Inferior parietal cortex (tissue), 1 donor: ENCODE results near the gene BIRC2.
A peak's percentile ranks its signal among the peaks of the same experiment; 100 is the strongest.

Experiments used
- DNase-seq: peaks from one replicate; pipeline ENCODE4 v3.0.0-alpha.2; 2016; ENCODE audit errors: extremely low spot score

BIRC2 gene

DNA sequence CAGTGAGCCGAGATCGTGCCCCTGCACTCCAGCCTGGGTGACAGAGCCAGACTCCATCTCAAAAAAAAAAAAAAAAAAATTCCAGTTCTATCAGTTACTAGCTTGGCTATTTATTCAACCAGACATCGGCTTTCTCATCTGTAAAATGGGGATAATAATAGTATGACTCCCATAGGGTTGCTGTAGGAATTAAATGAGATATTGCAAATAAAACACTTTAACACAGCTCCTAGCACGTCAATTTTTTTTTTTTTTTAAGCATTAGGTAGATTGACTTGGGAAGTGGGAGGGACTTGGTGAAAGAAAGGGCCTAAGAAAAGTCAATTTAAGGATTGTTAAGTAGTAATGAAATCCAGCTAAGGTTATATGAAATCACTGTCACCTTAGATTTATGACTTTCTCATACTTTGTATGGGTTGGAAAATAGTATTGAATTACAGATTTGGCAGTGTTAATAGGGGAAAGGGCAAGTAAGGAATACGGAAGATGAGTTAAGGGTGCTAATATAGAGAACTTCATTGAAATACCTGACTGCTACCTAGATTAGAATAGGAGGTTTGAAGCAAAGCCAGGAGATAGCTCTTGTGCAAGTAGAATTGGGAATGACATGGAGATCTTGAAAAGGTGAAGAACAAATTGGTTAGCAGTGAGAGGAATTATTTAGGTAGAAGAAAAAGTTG, 28.8 kb downstream of the BIRC2 start:
- DNase-seq = no peak

DNA sequence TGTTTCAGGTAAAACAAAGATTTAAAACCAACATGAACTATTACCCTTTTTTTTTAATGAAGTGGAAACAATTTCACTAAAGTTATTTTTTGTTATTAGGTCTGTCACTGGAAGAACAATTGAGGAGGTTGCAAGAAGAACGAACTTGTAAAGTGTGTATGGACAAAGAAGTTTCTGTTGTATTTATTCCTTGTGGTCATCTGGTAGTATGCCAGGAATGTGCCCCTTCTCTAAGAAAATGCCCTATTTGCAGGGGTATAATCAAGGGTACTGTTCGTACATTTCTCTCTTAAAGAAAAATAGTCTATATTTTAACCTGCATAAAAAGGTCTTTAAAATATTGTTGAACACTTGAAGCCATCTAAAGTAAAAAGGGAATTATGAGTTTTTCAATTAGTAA, 30.9 kb downstream of the BIRC2 start:
- no peak for DNase-seq

DNA sequence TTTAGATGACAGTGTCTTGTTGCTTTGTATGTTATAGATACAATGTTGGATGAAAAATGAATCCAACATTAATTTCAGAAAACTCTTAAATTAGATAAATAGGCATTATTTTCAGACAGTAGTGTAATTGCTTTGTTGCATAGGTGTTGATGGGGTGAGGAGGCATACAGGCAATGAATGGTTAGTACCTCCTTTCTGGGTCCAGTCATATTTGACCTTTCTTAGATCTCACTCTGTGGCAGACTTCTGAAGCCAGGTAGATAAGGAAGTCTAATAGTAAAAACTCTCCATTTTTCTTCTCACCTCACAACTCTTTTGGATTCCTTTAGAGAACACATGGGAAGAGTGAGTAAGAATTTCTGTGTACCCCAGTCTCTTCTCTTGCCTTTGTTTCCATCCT, 31.8 kb downstream of the BIRC2 start:
- no peak for DNase-seq

DNA sequence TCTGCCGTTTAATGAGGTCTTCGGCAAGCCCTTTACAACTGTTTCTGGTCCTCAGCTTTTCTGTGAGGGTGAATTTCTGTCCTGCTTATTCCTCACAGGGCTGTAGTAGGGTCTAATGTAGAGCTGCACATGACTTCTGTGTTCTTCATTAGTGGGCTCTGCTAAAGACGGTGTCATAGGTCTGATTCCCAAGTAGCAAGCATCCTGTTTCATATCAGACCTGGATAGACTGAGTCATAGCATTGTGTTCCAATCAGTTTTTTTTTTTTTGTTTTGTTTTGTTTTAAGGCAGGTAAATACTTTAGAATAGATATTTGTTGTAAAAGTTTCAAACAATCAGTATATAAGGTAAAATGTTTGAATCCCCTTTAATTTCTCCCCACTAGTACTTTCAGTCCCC, 35.4 kb downstream of the BIRC2 start:
- no peak for DNase-seq

DNA sequence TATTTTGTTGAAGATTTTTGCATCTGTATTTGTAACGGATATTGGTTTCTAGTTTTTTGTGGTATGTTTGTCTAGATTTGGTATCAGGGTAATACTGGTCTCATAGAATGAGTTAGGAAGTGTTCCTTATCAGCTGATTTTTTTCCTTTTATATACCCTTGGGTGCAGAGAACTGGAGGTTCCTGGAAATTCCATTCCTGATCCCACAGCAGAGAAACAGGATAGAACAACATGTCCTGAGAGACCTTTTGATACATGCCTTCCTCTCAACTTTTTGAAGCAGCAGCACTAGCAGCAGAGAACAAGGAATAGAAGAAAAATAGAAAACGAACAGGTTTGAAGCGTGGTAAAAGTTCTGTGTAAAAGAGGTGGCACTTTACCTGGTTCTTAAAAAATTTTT, 36.8 kb downstream of the BIRC2 start:
- DNase-seq = no peak

DNA sequence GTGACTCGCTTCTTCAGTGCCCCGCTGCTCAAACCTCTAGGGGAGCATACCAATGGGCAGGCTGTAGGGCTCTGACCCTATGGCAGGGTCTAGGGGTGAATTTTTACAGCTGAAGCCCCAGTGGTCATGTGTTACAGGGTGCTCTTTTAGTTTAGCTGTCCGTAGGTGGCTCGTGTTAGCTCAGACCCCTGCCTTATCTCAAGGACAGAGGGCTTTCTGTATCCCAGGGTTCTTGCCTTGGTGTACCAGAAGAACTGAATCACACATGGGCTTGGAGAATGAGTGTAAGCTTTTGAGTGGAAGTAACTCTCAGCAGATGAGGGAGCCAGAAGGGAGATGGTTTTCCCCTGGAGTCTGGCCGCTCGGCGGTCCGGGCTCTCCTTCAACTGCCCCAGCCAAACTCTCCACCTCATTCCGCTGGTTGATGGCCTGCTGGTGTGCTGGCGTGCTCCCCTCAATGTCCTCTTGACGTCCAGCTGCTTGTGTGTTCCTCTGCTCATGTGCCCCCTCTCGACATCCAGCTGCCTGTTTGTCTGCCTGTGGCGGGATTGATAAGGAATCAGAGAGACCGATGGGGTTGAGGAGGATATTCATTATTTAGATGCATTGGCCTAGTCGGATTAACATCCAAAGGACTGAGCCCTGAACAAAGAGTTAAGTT, 37.5 kb downstream of the BIRC2 start:
- DNase-seq = no peak

DNA sequence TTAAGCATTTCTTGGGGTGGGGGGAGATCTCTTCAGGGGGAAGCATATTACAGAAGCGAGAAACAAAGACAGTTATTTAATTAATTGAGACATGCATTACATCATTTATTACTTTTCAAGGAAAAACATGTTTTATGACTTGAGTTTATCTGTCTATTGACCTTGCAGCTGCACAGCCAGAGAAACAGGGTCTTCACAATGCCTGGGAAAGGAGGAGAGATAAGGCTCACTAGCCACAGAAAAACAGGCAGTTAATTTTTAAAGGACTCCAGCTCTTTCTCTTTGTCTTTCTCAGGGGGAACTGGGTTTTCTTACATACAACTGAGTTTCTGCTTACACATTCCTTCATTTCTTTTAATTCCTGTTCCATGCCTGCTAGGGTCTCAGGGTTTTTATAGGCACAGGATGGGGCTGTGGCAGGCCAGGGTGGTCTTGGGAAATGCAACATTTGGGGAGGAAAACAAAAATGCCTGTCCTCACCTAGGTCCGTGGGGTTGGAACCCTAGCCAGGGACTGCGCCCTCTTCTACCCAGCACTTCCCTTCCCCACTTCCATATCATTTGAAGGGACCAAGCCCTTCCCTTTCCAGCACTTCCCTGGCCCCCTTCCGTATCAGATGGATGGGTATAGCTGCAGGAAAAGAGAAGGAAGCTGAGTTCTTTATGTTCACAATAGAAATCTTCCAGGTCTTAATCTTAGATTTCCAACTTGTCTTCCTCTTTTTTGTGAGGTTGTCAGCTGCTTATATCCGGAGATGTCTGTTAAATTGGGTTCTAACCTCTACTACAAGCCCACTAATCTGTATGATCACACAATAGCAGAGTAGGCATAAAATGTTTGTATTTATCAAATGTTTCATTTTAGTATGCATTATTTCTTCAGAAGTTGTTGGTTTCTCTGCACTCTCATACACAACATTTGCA, 38.3 kb downstream of the BIRC2 start:
- no peak for DNase-seq

DNA sequence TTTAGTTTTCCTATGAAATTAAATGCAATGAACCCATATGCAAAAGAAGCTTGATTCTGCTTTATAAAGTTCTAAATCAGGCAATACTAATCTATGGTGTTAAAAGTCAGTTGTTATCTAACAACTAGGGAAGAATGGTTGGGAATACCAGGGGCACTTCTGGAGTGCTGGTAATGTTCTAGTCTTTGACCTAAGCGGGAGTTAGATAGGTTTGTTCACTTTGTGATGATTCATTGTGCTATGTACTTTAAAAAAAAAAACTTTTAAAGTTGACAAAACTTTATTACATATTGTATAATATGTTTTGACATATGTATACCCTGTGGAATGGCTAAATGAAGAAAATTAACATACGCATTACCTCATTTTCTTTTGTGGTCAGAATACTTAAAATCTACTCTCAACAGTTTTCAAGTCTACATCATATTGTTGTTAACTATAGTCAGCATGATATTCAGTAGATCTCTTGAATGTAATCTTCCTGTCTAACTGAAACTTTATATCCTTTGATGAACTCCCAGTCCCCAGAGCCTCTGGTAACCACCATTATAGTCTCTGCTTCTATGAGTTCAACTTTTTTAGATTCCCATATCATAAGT, 39.2 kb downstream of the BIRC2 start:
- DNase-seq = no peak

DNA sequence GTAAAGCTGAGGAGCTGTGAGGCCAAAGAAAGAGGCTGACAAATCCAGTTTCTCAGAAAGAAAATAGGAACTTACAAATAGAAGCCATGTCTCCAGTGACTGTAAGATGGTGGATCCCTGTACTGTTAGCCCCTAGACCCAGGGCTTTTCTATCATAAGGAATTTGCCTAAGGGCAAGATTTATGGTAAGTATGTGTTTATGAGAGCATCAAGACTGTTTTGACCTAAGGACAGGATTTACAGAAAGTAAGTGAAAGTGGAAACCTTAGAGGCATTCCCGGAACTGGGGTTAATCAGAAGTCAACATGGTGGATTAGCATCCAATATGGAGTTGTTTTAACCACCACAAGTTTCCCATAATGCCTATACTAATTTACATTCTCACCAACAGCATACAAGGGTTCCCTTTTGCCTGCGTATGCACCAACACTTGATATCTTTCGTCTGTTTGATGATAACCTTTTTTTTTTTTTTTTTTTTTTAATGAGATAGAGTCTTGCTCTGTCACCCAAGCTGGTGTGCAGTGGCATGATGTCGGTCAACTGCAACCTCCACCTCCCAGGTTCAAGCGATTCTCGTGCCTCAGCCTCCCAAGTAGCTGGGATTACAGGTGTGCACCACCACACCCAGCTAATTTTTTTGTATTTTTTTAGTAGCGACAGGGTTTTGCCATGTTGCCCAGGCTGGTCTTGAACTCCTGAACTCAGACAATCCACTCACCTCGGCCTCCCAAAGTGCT, 40.2 kb downstream of the BIRC2 start:
- DNase-seq = no peak

DNA sequence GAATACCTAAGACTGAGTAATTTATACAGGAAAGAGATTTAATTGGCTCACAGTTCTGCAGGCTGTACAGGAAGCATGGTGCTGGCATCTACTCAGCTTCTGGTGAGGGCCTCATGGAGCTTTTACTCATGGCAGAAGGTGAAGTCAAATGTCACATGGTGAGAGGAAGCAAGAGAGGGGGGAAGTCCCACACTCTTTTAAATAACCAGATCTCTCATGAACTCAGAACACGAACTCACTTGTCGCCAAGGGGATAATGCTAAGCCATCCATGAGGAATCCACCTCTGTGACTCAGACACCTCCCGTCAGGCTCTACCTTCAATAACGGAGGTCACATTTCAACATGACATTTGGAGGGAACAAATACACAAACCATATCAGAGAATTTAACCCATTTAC, 42.2 kb downstream of the BIRC2 start:
- no peak for DNase-seq

DNA sequence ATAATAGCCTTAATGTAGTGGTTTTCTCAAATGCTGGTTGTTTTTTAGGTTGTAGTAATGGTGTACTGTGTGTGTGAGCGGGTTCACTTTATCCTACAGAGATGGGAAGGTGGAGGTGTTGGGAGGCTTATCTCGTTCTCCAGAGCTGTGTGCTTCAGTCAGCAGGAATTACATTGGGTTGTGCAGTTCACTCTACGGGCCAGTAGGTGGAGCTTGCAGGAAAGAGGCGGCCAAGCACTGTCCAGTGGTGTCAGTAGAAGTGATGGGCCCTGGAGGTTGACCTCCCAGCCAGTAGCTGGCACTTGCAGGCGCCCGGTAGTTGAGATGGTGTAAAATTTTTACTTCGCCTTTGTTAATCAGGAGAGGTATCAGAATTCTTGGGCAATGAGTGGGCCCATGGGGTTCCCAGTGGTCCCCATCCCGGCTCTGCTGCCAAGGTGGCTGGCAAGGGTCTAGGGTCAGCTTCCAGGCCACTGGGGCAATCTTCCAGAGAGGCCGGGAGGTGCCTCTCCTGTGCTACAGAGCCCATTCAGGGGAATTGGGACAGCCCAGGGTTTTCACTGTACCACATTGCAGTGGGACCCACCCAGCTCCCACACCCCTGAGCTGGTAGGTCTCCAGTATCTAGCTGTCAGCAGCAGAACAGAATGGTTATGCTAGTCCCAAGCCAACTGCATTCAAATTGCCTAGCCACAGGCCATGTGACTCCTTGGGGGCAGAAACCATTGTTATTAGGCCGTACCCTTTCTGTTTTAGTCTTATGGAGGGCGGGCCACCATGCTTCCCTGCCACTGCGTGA, 43.9 kb downstream of the BIRC2 start:
- DNase-seq = peak; percentile 77

DNA sequence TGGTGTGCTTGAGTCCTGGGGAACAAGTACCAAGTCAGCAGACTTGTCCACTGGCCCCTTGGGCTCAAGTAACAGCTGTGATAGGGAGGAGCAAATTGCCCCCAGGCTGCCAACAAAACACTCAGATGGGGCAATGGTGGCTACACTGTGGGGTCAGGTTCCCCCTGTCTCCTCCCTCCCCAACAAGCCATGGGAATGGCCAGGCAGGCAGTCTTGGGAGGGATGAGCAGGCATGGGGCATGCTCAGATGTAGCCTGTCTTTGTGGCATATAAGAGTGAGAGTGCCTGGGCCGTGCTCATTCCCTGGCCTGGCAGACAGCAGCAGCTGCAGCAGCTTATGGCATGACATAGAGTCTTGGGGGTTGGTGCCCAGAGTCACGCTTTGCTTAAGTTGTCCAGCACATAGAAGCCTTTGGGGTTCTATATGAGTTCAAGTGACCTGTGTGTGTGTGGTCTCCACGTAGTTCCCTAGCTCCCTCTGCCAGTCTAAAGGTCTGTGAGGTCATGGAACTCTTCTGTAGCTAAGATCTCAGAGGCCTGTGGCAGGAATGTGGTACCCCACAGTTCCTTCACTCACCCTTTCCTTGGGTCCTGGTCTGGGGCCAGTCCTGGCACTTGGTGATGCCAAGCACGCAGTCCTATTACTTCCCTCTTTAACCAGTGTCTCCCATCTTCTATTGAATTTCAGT, 44.7 kb downstream of the BIRC2 start:
- no peak for DNase-seq

DNA sequence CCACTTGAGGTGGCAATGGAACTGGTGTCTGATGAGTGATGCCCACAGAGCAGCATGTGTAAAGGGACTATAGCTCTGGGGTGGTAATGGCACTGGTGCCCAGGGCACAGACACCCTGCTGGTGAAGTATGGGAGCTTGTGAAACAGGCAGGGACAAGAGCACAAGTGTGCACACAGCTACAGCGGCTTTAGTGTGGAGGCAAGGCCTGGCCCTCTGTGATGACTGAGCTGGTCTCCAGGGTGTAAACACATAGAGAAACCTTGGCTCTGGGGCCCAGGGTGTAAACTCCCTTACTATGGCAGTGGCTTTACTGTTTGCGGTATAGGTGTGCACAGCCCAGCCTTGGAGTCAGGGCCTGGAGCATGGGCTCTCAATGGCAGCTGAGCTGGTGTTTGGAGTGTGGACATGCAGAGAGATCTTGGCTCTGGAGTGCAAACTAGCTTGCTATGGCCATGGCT, 46.3 kb downstream of the BIRC2 start:
- DNase-seq = no peak

DNA sequence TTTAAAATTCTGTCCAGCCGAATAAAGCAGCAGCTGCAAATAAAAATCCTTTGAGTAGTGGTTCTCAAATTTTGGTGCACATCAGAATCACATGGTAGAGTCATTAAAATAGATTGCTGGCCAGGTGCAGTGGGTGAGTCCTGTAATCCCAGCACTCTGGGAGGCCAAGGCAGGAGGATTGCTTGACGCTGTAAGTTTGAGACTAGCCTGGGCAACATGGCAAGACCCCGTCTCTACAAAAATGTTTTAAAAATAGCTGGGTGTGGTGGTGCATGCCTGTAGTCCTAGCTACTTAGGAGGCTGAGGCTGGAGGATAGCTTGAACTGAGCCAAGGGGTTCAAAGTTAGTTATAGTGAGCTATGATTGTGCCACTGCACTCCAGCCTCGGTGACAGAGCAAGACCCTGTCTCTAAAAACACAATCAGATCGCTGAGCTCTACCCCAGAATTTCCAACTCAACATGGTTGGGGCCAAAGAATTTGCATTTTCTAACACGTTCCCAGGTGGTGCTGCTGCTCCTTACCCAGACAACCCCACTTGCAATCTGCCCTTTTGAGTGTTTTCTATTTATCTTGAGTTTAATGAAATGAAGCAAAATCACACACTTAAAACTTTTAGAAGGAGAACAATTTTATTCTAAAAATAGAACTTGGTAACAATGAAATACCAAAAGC, 48.8 kb downstream of the BIRC2 start:
- DNase-seq = no peak

DNA sequence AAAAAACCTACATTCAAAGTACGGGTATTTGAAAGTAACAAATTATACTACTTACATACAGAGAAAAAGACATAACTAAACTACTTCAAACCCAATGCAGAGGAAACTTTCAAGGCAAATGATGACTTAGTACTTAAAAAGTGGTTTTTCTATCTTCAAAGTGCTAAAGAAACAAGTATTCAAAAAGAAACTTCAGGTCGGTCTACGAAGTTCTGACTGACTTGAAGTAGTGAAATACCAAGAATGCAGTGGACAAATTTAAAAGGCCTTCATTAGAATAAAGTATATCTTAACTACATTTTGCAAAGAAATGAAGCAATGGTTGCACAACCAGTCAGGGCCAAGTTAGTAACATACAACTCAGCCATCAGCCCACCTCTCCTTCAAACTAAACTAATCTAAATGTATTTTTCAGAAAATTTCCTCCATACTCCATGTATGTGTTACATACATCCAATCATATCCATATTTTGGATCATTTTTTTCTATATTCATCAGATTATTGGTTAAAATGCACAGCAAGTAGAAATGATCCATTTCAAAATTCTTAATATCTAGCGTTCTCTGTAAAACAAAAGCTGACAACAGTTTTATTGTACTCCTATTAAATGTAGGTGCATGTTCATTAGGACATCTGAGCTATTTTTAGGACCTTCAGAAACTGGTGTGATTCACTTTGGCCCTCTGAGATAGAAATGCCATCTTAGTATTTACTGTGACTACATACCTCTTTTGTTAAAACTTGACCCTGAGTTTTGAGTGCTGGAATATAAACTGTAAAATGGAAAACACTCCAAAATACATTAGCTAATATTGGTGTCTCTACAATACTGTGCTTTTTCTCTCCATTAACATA, 49.9 kb downstream of the BIRC2 start:
- no peak for DNase-seq

DNA sequence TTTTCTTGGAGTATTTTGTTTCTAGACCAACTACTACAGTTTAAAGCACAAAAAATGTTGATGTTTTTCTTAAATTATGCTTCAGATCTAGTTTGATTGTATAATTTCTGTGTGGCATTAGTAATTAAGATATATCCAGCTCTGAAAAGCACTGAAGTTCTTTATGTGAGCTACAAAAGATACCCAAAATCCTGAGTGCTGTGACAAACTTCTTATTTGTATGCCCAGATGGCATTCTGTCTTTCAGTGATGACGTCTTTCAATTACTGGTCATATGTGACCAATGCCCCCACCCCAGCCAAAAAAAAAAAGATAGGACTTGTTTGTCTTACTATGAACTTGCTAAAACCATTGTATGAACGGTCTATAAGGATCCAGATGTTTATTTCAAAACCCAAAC, 51.3 kb downstream of the BIRC2 start:
- no peak for DNase-seq

DNA sequence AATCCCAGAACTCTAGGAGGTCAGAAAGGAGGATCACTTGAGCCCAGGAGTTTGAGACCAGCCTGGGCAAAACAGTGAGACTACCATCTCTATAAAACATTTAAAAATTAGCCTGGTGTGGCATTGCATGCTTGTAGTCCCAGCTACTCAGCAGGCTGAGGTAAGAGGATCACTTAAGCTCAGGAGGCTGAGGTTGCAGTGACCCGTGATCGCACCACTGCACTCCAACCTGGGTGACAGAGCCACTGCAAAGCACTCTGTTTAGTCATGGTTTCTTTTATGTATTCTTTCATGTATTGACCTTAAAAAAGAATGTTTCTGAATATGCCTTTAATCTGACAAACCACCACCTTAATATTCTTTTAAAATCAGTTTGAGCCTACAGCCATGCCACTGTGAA, 52.2 kb downstream of the BIRC2 start:
- DNase-seq = no peak

DNA sequence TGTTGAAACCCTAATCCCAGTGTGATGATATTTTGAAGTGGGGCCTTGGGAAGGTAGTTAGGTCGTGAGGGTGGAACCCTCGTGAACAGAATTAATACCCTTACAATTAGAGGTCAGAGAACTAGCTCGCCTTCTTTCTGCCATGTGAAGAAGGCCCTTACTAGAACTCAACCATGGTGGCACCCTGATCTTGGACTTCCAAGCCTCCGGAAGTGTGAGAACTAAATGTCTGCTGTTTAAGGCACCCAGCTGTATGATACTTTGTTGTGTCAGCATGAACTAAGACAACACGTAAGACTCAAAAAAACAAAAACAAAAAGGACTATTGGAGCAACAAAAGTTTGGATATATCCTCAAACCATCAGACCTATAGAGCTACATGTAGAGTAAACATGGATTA, 53.6 kb downstream of the BIRC2 start:
- DNase-seq = no peak

DNA sequence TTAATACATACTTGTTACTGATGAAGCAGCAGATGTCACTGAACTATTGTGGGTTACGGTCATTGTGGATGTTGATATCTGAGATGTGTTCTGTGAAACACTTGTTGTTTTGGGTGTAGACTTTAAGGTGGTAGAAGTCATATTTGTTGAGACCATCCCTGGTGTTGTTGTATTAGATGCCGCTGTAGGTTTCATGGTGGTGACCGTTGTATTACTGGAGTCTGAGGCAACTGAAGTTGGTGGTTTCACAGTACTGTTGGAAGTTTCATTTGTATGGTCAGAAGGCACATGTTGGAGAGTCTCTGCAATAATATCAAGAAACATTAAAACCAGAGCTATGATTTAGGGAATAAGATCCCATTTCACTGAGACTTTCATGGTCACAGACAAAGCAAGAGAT, 54.9 kb downstream of the BIRC2 start:
- DNase-seq = no peak
